Loucy (cell line): ENCODE results near the gene INPPL1.
"Not testable (repeated sequence)": the region's sequence is repeated elsewhere in the genome, so short reads cannot be mapped to it uniquely, and the experiment has no call there.

ENCODE experiments used
- H2AFZ ChIP-seq: fragments of 200-600 bp; sonication (generic); 2 replicates; pipeline ENCODE4 v1.6.0; 2016; ENCODE audit warnings: antibody characterized with exemption, mild to moderate bottlenecking, low read length, moderate library complexity
- H3F3A ChIP-seq: fragments of 200-600 bp; 2 replicates; pipeline ENCODE4 v1.6.0; 2016; ENCODE audit warnings: antibody characterized with exemption, low read depth, mild to moderate bottlenecking
- H3K27me3 ChIP-seq: fragments of 200-600 bp; sonication (generic); 2 replicates; pipeline ENCODE4 v1.6.1; 2014; ENCODE audit warnings: low read length, mild to moderate bottlenecking; ENCODE audit not compliant: insufficient read depth, poor library complexity, severe bottlenecking
- H3K36me3 ChIP-seq: fragments of 200-600 bp; sonication (generic); 2 replicates; pipeline ENCODE4 v1.6.1; 2016; ENCODE audit warnings: low read length; ENCODE audit not compliant: insufficient read depth
- H3K4me1 ChIP-seq: fragments of 200-600 bp; sonication (generic); 2 replicates; pipeline ENCODE4 v1.5.1; 2014; ENCODE audit warnings: low read length, mild to moderate bottlenecking; ENCODE audit not compliant: insufficient read depth, poor library complexity, severe bottlenecking
- H3K4me2 ChIP-seq: fragments of 200-600 bp; sonication (generic); 2 replicates; pipeline ENCODE4 v1.6.0; 2014; ENCODE audit warnings: antibody characterized with exemption, low read length, low read depth, mild to moderate bottlenecking; ENCODE audit not compliant: poor library complexity, severe bottlenecking
- H3K4me3 ChIP-seq: fragments of 200-600 bp; sonication (generic); 2 replicates; pipeline ENCODE4 v1.5.1; 2014; ENCODE audit warnings: low read length, mild to moderate bottlenecking, mixed read lengths; ENCODE audit not compliant: poor library complexity, severe bottlenecking
- H3K79me2 ChIP-seq: fragments of 200-600 bp; sonication (generic); 2 replicates; pipeline ENCODE4 v1.6.1; 2014; ENCODE audit warnings: low read length; ENCODE audit not compliant: insufficient read depth
- H3K9ac ChIP-seq: fragments of 200-600 bp; sonication (generic); 2 replicates; pipeline ENCODE4 v1.6.0; 2014; ENCODE audit warnings: mild to moderate bottlenecking, low read depth, low read length, moderate library complexity; ENCODE audit not compliant: poor library complexity, severe bottlenecking
- H3K9me2 ChIP-seq: fragments of 200-600 bp; sonication (generic); replicated peaks from 2 replicates; pipeline ENCODE4 v1.6.1; 2016; ENCODE audit warnings: low read depth, low read length, mixed read lengths
- H3K9me3 ChIP-seq: fragments of 200-600 bp; sonication (generic); 2 replicates; pipeline ENCODE4 v1.6.1; 2014; ENCODE audit warnings: mild to moderate bottlenecking, antibody characterized with exemption, low read length, low read depth; ENCODE audit not compliant: insufficient read depth
- H4K20me1 ChIP-seq: fragments of 200-600 bp; sonication (generic); 2 replicates; pipeline ENCODE4 v1.6.0; 2014; ENCODE audit warnings: antibody characterized with exemption, low read length, mild to moderate bottlenecking; ENCODE audit not compliant: insufficient read depth, poor library complexity, severe bottlenecking
- EZH2phosphoT487 ChIP-seq: fragments of 200-600 bp; IDR thresholded peaks from 2 replicates; pipeline ENCODE4 v1.6.1; 2018; ENCODE audit warnings: antibody characterized with exemption, mild to moderate bottlenecking, moderate library complexity, borderline replicate concordance
- TF ChIP-seq, protein P1 (sequence below): fragments of 200-600 bp; sonication (generic); conservative IDR thresholded peaks from 2 replicates; pipeline ENCODE4 v1.5.1; 2014; ENCODE audit warnings: mild to moderate bottlenecking, antibody characterized with exemption, low read length

Gene INPPL1

DNA sequence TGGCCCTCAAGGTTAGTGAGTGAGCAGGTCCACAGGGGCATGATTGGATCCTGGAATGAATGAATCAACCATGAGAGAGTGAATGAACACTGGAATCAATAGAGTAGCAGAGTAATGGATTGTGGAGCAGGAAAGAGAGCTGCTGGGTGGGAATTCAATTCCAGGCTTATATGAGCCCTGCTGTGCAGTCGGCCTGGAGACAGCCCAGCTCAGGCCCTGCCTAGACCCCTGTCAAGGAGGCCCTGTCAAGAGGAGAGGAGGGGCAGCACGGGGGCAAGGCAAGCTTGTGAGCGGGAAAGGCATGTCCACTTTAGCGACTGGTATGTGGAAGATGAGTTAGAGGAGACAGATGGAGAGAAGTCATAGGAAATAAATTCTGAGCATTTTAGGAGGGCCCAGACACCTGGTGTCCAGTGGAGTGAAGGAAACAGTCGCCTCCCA lies 33.9 kb upstream of the INPPL1 start:
- Histone ChIP-seq H3F3A (no peaks in the 10 kb centered on the region), H3K4me3 (no peak overlapping the region), H2AFZ (no peak overlapping the region), H3K27me3 (no peaks in the 10 kb centered on the region), H4K20me1 (no peaks in the 10 kb centered on the region), H3K79me2 (no peaks in the 10 kb centered on the region), H3K36me3 (no peaks in the 10 kb centered on the region), H3K4me1 (no peaks in the 10 kb centered on the region), H3K9ac (no peak overlapping the region), H3K9me3 (no peaks in the 10 kb centered on the region), H3K4me2 (no peak overlapping the region), H3K9me2 (no peaks in the 10 kb centered on the region)
- TF ChIP-seq, protein P1, sequence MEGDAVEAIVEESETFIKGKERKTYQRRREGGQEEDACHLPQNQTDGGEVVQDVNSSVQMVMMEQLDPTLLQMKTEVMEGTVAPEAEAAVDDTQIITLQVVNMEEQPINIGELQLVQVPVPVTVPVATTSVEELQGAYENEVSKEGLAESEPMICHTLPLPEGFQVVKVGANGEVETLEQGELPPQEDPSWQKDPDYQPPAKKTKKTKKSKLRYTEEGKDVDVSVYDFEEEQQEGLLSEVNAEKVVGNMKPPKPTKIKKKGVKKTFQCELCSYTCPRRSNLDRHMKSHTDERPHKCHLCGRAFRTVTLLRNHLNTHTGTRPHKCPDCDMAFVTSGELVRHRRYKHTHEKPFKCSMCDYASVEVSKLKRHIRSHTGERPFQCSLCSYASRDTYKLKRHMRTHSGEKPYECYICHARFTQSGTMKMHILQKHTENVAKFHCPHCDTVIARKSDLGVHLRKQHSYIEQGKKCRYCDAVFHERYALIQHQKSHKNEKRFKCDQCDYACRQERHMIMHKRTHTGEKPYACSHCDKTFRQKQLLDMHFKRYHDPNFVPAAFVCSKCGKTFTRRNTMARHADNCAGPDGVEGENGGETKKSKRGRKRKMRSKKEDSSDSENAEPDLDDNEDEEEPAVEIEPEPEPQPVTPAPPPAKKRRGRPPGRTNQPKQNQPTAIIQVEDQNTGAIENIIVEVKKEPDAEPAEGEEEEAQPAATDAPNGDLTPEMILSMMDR: no peak
- TF ChIP-seq EZH2phosphoT487: no peak

DNA sequence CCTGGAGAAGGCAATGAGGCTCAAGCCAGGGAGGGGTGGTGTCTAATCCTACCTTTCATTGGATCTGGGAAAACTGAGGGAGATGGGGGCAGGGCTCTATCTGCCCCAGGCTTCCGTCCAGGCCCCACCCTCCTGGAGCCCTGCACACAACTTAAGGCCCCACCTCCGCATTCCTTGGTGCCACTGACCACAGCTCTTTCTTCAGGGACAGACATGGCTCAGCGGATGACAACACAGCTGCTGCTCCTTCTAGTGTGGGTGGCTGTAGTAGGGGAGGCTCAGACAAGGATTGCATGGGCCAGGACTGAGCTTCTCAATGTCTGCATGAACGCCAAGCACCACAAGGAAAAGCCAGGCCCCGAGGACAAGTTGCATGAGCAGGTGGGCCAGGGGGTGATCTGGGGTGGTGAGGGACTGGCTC lies 32.6 kb upstream of the INPPL1 start, which contains the start of gene FOLR1:
FOLR1 (plus strand) TSS at position 180 of the 421 bp plus-strand sequence; CDS start at position 214, 34 bp downstream.
- H3K9me2 ChIP-seq: no peaks in the 10 kb centered on the region
- H3F3A ChIP-seq: no peaks in the 10 kb centered on the region
- H2AFZ ChIP-seq: no peak within 1 kb of the TSS
- H4K20me1 ChIP-seq: no peaks in the 10 kb centered on the region
- H3K9ac ChIP-seq: no peak within 1 kb of the TSS
- no peaks in the 10 kb centered on the region for H3K36me3 ChIP-seq
- H3K79me2 ChIP-seq: no peaks in the 10 kb centered on the region
- no peaks in the 10 kb centered on the region for H3K27me3 ChIP-seq
- no peak for TF ChIP-seq EZH2phosphoT487
- TF ChIP-seq, protein P1: no peak
- H3K4me3 ChIP-seq: no peak within 1 kb of the TSS
- H3K9me3 ChIP-seq: no peaks in the 10 kb centered on the region
- H3K4me1 ChIP-seq: no peaks in the 10 kb centered on the region
- no peak within 1 kb of the TSS for H3K4me2 ChIP-seq

DNA sequence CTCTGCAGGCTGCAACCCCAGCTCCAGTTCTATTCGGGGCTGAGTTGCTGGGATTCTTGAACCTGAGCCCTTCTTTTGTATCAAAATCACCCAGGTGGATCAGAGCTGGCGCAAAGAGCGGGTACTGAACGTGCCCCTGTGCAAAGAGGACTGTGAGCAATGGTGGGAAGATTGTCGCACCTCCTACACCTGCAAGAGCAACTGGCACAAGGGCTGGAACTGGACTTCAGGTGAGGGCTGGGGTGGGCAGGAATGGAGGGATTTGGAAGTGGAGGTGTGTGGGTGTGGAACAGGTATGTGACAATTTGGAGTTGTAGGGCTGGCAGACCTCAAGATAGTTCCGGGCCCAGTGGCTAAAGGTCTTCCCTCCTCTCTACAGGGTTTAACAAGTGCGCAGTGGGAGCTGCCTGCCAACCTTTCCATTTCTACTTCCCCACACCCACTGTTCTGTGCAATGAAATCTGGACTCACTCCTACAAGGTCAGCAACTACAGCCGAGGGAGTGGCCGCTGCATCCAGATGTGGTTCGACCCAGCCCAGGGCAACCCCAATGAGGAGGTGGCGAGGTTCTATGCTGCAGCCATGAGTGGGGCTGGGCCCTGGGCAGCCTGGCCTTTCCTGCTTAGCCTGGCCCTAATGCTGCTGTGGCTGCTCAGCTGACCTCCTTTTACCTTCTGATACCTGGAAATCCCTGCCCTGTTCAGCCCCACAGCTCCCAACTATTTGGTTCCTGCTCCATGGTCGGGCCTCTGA lies 28.9 kb upstream of the INPPL1 start:
- Histone ChIP-seq H2AFZ (no peak overlapping the region), H3K4me3 (no peak overlapping the region), H3K9me2 (no peaks in the 10 kb centered on the region), H3K79me2 (no peaks in the 10 kb centered on the region), H3K9me3 (no peaks in the 10 kb centered on the region), H3K9ac (no peak overlapping the region), H3K4me2 (no peak overlapping the region), H3K4me1 (no peaks in the 10 kb centered on the region), H4K20me1 (no peaks in the 10 kb centered on the region), H3F3A (no peaks in the 10 kb centered on the region), H3K27me3 (no peaks in the 10 kb centered on the region), H3K36me3 (no peaks in the 10 kb centered on the region)
- TF ChIP-seq, protein P1: no peak
- no peak for TF ChIP-seq EZH2phosphoT487

DNA sequence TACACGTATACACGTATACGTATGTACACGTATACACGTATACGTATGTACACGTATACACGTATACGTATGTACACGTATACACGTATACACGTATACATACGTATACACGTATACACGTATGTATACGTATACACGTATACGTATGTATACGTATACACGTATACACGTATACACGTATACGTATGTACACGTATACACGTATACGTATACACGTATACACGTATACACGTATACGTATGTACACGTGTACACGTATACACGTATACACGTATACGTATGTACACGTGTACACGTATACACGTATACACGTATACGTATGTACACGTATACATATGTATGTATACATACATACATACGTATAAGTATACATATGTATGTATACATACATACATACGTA lies 23.1 kb upstream of the INPPL1 start:
- H3K79me2 ChIP-seq, H3K4me3 ChIP-seq, H3K4me1 ChIP-seq, H3K9me2 ChIP-seq, H3F3A ChIP-seq, H3K36me3 ChIP-seq, H3K9ac ChIP-seq, H3K4me2 ChIP-seq, H3K27me3 ChIP-seq, H4K20me1 ChIP-seq, H2AFZ ChIP-seq, H3K9me3 ChIP-seq: not testable (repeated sequence)
